A549 (cell line): ENCODE measurements around the gene MRPL11. TPM values are rescaled to one million over a fixed set of nuclear protein-coding genes. Genes with fewer than 3 reads are reported as not detected.
A peak's percentile ranks its signal among the peaks of the same experiment; 100 is the strongest.

Source experiments
- ATAC-seq, 2 experiments: fragments of 200-7000 bp in 1 of 2; fragments of >200 bp in 1 of 2; cut with Nextera tagmentation in 1 of 2; cut with Tn5 transposase in 1 of 2; 3 replicates each; pipeline versions ENCODE4 v1.8.0 to v1.9.1; 2018 to 2020; ENCODE audit warnings: mild to moderate bottlenecking in 1 of 2, moderate library complexity in 1 of 2
- CTCF ChIA-PET: fragments of 300-600 bp; sonication (Branson Sonifier 250); formaldehyde crosslinking; extraction: SDS; loops from one replicate; lab custom pipeline; 2021; ENCODE audit warnings: antibody characterized with exemption, inconsistent platforms; lab: Yijun Ruan, JAX
- POLR2A ChIA-PET: fragments of 350-600 bp; formaldehyde crosslinking; extraction: SDS; loops from one replicate; lab custom pipeline; 2021; ENCODE audit warnings: antibody characterized with exemption, inconsistent platforms; lab: Yijun Ruan, JAX
- DNase-seq, 2 experiments: peaks; one replicate each; pipeline versions ENCODE4 v3.0.0 to v3.0.0-alpha.2; 2011 to 2016; ENCODE audit warnings: low read depth in 1 of 2, low spot score in 1 of 2
- FAIRE-seq: peaks from 2 replicates; lab custom pipeline; 2011; peaks lifted over from hg19 to GRCh38; lab: Jason Lieb, UNC
- H3K27ac ChIP-seq, 2 experiments: fragments of >200 bp; sonication (Bioruptor Twin); formaldehyde crosslinking; 3 replicates each; pipeline ENCODE4 v1.5.1; 2016 to 2017
- H3K4me1 ChIP-seq: fragments of >200 bp; sonication (Bioruptor Twin); formaldehyde crosslinking; 3 replicates; pipeline ENCODE4 v1.6.1; 2016
- H3K4me2 ChIP-seq: fragments of >200 bp; sonication (Bioruptor Twin); formaldehyde crosslinking; 3 replicates; pipeline ENCODE4 v1.6.1; 2016
- H3K4me3 ChIP-seq: fragments of >200 bp; sonication (Bioruptor Twin); formaldehyde crosslinking; 3 replicates; pipeline ENCODE4 v1.5.1; 2016
- H3K9me3 ChIP-seq: fragments of >200 bp; sonication (Bioruptor Twin); formaldehyde crosslinking; 3 replicates; pipeline ENCODE4 v1.6.1; 2016
- ATOH8 ChIP-seq: fragments of 250-450 bp; sonication (Bioruptor Pico); IDR thresholded peaks from 2 replicates; pipeline ENCODE4 v1.5.0; 2020; ENCODE audit warnings: low read depth, mild to moderate bottlenecking, moderate library complexity
- BCL3 ChIP-seq: fragments of >200 bp; sonication (Bioruptor Twin); formaldehyde crosslinking; IDR thresholded peaks from 3 replicates; pipeline ENCODE4 v1.6.1; 2016
- CBX2 ChIP-seq: fragments of 200-600 bp; sonication (generic); IDR thresholded peaks from 2 replicates; pipeline ENCODE4 v1.6.1; 2016; ENCODE audit warnings: low read depth, mild to moderate bottlenecking, borderline replicate concordance
- CEBPB ChIP-seq, 2 experiments: fragments of >200 bp in 1 of 2; sonication (Bioruptor Twin) in 1 of 2; formaldehyde crosslinking in 1 of 2; IDR thresholded peaks; 2 replicates each; pipeline ENCODE4 v1.6.1; 2012 to 2016
- CHD4 ChIP-seq: fragments of 200-600 bp; sonication (generic); IDR thresholded peaks from 2 replicates; pipeline ENCODE4 v1.6.1; 2016; ENCODE audit warnings: antibody characterized with exemption, mild to moderate bottlenecking, borderline replicate concordance
- EHF ChIP-seq: fragments of 250-450 bp; sonication (Bioruptor Pico); IDR thresholded peaks from 2 replicates; pipeline ENCODE4 v1.5.0; 2020; ENCODE audit warnings: mild to moderate bottlenecking
- ELK1 ChIP-seq: fragments of 150-350 bp; IDR thresholded peaks from 2 replicates; pipeline ENCODE4 v1.6.1; 2014; ENCODE audit warnings: low read depth, mild to moderate bottlenecking, low read length
- EP300 ChIP-seq, 2 experiments: fragments of >200 bp; sonication (Bioruptor Twin); formaldehyde crosslinking; IDR thresholded peaks; 2 replicates in 1 of 2; 3 replicates in 1 of 2; pipeline ENCODE4 v1.6.1; 2016 to 2017
- GATA3 ChIP-seq: IDR thresholded peaks from 2 replicates; pipeline ENCODE4 v1.6.1; 2012; ENCODE audit warnings: borderline replicate concordance
- HDAC2 ChIP-seq: fragments of 200-600 bp; sonication (generic); IDR thresholded peaks from 2 replicates; pipeline ENCODE4 v1.6.1; 2016
- HMGXB4 ChIP-seq: fragments of 250-450 bp; sonication (Bioruptor Pico); IDR thresholded peaks from 2 replicates; pipeline ENCODE4 v1.5.0; 2021; ENCODE audit warnings: mild to moderate bottlenecking, moderate library complexity, borderline replicate concordance
- HOXA7 ChIP-seq: fragments of 250-450 bp; sonication (Bioruptor Pico); IDR thresholded peaks from 2 replicates; pipeline ENCODE4 v1.5.0; 2020; ENCODE audit warnings: mild to moderate bottlenecking, moderate library complexity
- HOXB5 ChIP-seq: fragments of 250-450 bp; sonication (Bioruptor Pico); IDR thresholded peaks from 2 replicates; pipeline ENCODE4 v1.5.0; 2020; ENCODE audit warnings: mild to moderate bottlenecking, moderate library complexity
- JUN ChIP-seq, 2 experiments: fragments of >200 bp; sonication (Bioruptor Twin); formaldehyde crosslinking; IDR thresholded peaks; 2 replicates in 1 of 2; 3 replicates in 1 of 2; pipeline ENCODE4 v1.6.1; 2016 to 2017
- JUNB ChIP-seq: fragments of >200 bp; sonication (Bioruptor Twin); formaldehyde crosslinking; IDR thresholded peaks from 2 replicates; pipeline ENCODE4 v1.6.1; 2016
- MAZ ChIP-seq: fragments of 150-350 bp; IDR thresholded peaks from 2 replicates; pipeline ENCODE4 v1.6.1; 2014; ENCODE audit warnings: antibody characterized with exemption, low read depth, low read length, borderline replicate concordance
- MYC ChIP-seq: IDR thresholded peaks from 2 replicates; pipeline ENCODE4 v1.6.1; 2012; ENCODE audit warnings: mild to moderate bottlenecking, inconsistent platforms, low read length, improper control_type of control experiment, borderline replicate concordance
- NFE2L2 ChIP-seq: fragments of 150-350 bp; conservative IDR thresholded peaks from 2 replicates; pipeline ENCODE4 v1.6.1; 2014; ENCODE audit warnings: low read length
- NPAS2 ChIP-seq: fragments of 250-450 bp; sonication (Bioruptor Pico); IDR thresholded peaks from 2 replicates; pipeline ENCODE4 v1.8.0; 2022; ENCODE audit warnings: mild to moderate bottlenecking, moderate library complexity, borderline replicate concordance
- NR3C1 ChIP-seq: fragments of >200 bp; sonication (Bioruptor Twin); formaldehyde crosslinking; IDR thresholded peaks from 3 replicates; pipeline ENCODE4 v1.6.1; 2017
- PBX3 ChIP-seq: IDR thresholded peaks from 2 replicates; pipeline ENCODE4 v1.6.1; 2012
- PHF8 ChIP-seq: fragments of 200-600 bp; sonication (generic); IDR thresholded peaks from 2 replicates; pipeline ENCODE4 v1.6.1; 2016; ENCODE audit warnings: low read depth, mild to moderate bottlenecking, antibody characterized with exemption, moderate library complexity, borderline replicate concordance
- POLR2A ChIP-seq: IDR thresholded peaks from 2 replicates; pipeline ENCODE4 v1.6.1; 2012; ENCODE audit warnings: mild to moderate bottlenecking, low read length
- RARB ChIP-seq: fragments of 250-450 bp; sonication (Bioruptor Pico); IDR thresholded peaks from 2 replicates; pipeline ENCODE4 v1.8.0; 2021; ENCODE audit warnings: mild to moderate bottlenecking, moderate library complexity
- RCOR1 ChIP-seq: fragments of 150-350 bp; IDR thresholded peaks from 2 replicates; pipeline ENCODE4 v1.6.1; 2014; ENCODE audit warnings: antibody characterized with exemption, low read length, low read depth
- RNF2 ChIP-seq: fragments of 200-600 bp; sonication (generic); IDR thresholded peaks from 2 replicates; pipeline ENCODE4 v1.6.1; 2016; ENCODE audit warnings: low read depth, mild to moderate bottlenecking, antibody characterized with exemption, moderate library complexity, borderline replicate concordance
- SMC3 ChIP-seq: fragments of >200 bp; sonication (Bioruptor Twin); formaldehyde crosslinking; IDR thresholded peaks from 3 replicates; pipeline ENCODE4 v1.6.1; 2018; ENCODE audit warnings: inconsistent platforms
- TFCP2L1 ChIP-seq: fragments of 250-450 bp; sonication (Bioruptor Pico); IDR thresholded peaks from 2 replicates; pipeline ENCODE4 v1.5.0; 2021; ENCODE audit warnings: mild to moderate bottlenecking
- USF2 ChIP-seq: fragments of 450-650 bp; IDR thresholded peaks from 2 replicates; pipeline ENCODE4 v1.6.1; 2014; ENCODE audit warnings: antibody characterized with exemption
- ZC3H11A ChIP-seq: fragments of 450-650 bp; IDR thresholded peaks from 2 replicates; pipeline ENCODE4 v1.6.1; 2014; ENCODE audit warnings: antibody characterized with exemption, mild to moderate bottlenecking
- ZFP36 ChIP-seq: fragments of 450-650 bp; IDR thresholded peaks from 2 replicates; pipeline ENCODE4 v1.6.1; 2014; ENCODE audit warnings: borderline replicate concordance; ENCODE audit not compliant: partially characterized antibody
- ZSCAN20 ChIP-seq: fragments of 250-450 bp; sonication (Bioruptor Pico); IDR thresholded peaks from 2 replicates; pipeline ENCODE4 v1.8.0; 2022; ENCODE audit warnings: mild to moderate bottlenecking, moderate library complexity
- WGBS: methylation state at CpG from one replicate; pipeline ENCODE4 v1.1.6; 2017; ENCODE audit errors: missing lambda C conversion rate; 5-methylcytosine and 5-hydroxymethylcytosine counted together
- polyA plus RNA-seq, 4 experiments: library from polyadenylated mRNA; depleted of rRNA in 3 of 4; stranded (reverse); fragments of >200 nt; fragmentation: RNase III in 1 of 4; extraction: RNeasy Plus Mini Kit Qiagen cat#74134 plus additional on column Dnase treatment in 1 of 4; gene quantifications; 2 replicates in 3 of 4; 3 replicates in 1 of 4; pipeline ENCODE4 v1.2.3, GENCODE V29; 2011 to 2017

Gene MRPL11
- polyA plus RNA-seq, 2 of the 4 experiments (the other 2 are of a cell fraction), result 62.9 to 73.8 TPM

GRCh38 chr11:66466225-66467033 lies 27.8 kb upstream of the MRPL11 start, which contains the start of gene PELI3:
Gene PELI3 (plus strand): TSS chr11:66466905. CDS start chr11:66468129, 1,224 bp downstream.
- FAIRE-seq, result no peak
- Histone ChIP-seq H3K4me1 (peaks cover 10% of the 10 kb centered on the region), H3K4me2 (peak within 1 kb of the TSS; percentile 93), H3K4me3 (peak within 1 kb of the TSS; percentile 72), H3K9me3 (peaks cover 1% of the 10 kb centered on the region), H3K27ac (peak within 1 kb of the TSS; percentile 76 to 95)
- ATAC-seq, result peak; percentile 86 to 94
- TF ChIP-seq BCL3 (0 out of 3 replicates have a peak, but pooled peaks have one; percentile 34), GATA3 (no peak), POLR2A (peak; percentile 17), NR3C1 (no peak), ZFP36 (no peak), JUN (IDR thresholded peaks at IDR 0.05) (peak in 1 of 2 experiments; percentile 28; a peak in 1 of 5 replicates), HOXB5 (CRISPR knock-in tag) (no peak), JUNB (no peak), PHF8 (peak; percentile 32; the same call in 1 of the 2 replicates), TFCP2L1 (no peak), HOXA7 (CRISPR knock-in tag) (no peak), SMC3 (no peak), RCOR1 (no peak), PBX3 (no peak), MYC (no peak), CEBPB (IDR thresholded peaks at IDR 0.05) (no peak), EP300 (IDR thresholded peaks at IDR 0.05) (no peak), ZC3H11A (no peak), CHD4 (no peak), ZSCAN20 (CRISPR knock-in tag) (no peak), USF2 (no peak), RNF2 (no peak), CBX2 (no peak), NPAS2 (no peak), ATOH8 (CRISPR knock-in tag) (no peak), NFE2L2 (no peak), HMGXB4 (no peak), ELK1 (no peak), MAZ (no peak), EHF (no peak), RARB (CRISPR knock-in tag) (no peak), HDAC2 (no peak)
- POLR2A ChIA-PET, result interaction anchor here (0.5 to 3.9 kb wide), 13 partner anchors 8 to 1339 kb away, joined by 3 to 47 read pairs (median 4); partner anchors contain the start of genes CCDC87, CCS, DPP3 and MRPL11
- CTCF ChIA-PET, result interaction anchor here (0.7 to 2.9 kb wide), 7 partner anchors 13 to 59 kb away, joined by 3 to 14 read pairs (median 3); partner anchors contain the start of genes DPP3, MRPL11 and NPAS4
- peak; percentile 84 to 89 for DNase-seq
- WGBS, result 11% methylated on average over 22 of the region's 63 CpGs
